A673 (cell line): ENCODE results near the gene FAM50A. TPM values are rescaled to one million over a fixed set of nuclear protein-coding genes. Genes with fewer than 3 reads are reported as not detected.

Source experiments
- BruUV-seq: library from RNA; stranded (reverse); fragments of 400-500 nt; replicated peaks from 2 replicates; lab custom pipeline; 2021; lab: Mats Ljungman, UMichigan
- CTCF ChIA-PET: fragments of 300-600 bp; sonication (Branson Sonifier 250); formaldehyde crosslinking; loops from one replicate; lab custom pipeline; 2022; ENCODE audit warnings: antibody characterized with exemption; lab: Charles Lee
- POLR2A ChIA-PET: fragments of 300-600 bp; sonication (Branson Sonifier 250); formaldehyde crosslinking; loops from one replicate; lab custom pipeline; 2022; ENCODE audit warnings: antibody characterized with exemption; ENCODE audit not compliant: low non-redundant PET; lab: Charles Lee
- DNase-seq: peaks from one replicate; pipeline ENCODE4 v3.0.0-alpha.2; 2015; ENCODE audit warnings: low spot score
- H3K27ac ChIP-seq: fragments of 200-600 bp; sonication (generic); 2 replicates; pipeline ENCODE4 v1.5.1; 2016; ENCODE audit warnings: mixed run types, low read depth, mild to moderate bottlenecking, mixed read lengths, antibody characterized with exemption, low read length; ENCODE audit not compliant: poor library complexity, severe bottlenecking
- H3K27me3 ChIP-seq: fragments of 200-600 bp; sonication (generic); replicated peaks from 2 replicates; pipeline ENCODE4 v1.6.1; 2017; ENCODE audit warnings: mixed run types, low read depth, mild to moderate bottlenecking, mixed read lengths, antibody characterized with exemption, low read length; ENCODE audit not compliant: insufficient read depth, poor library complexity
- H3K36me3 ChIP-seq: fragments of 200-600 bp; sonication (generic); 2 replicates; pipeline ENCODE4 v1.6.1; 2016; ENCODE audit warnings: mixed run types, mild to moderate bottlenecking, mixed read lengths, antibody characterized with exemption, low read length; ENCODE audit not compliant: insufficient read depth, poor library complexity, severe bottlenecking
- H3K4me1 ChIP-seq: fragments of 200-600 bp; sonication (generic); 2 replicates; pipeline ENCODE4 v1.6.1; 2017; ENCODE audit warnings: mixed run types, mild to moderate bottlenecking, mixed read lengths, antibody characterized with exemption, low read length; ENCODE audit not compliant: insufficient read depth, poor library complexity, severe bottlenecking
- H3K4me3 ChIP-seq: fragments of 200-600 bp; sonication (generic); 2 replicates; pipeline ENCODE4 v1.5.1; 2016; ENCODE audit warnings: low read depth, mixed run types, mild to moderate bottlenecking, mixed read lengths, low read length; ENCODE audit not compliant: poor library complexity, severe bottlenecking
- H3K9me3 ChIP-seq: fragments of 200-600 bp; sonication (generic); 2 replicates; pipeline ENCODE4 v1.6.1; 2016; ENCODE audit warnings: mixed run types, low read depth, mild to moderate bottlenecking, mixed read lengths, antibody characterized with exemption, low read length; ENCODE audit not compliant: poor library complexity, severe bottlenecking
- EZH2 ChIP-seq: fragments of 200-600 bp; sonication (generic); IDR thresholded peaks from 2 replicates; pipeline ENCODE4 v1.6.1; 2017; ENCODE audit warnings: borderline replicate concordance, low read depth, mild to moderate bottlenecking, mixed read lengths, antibody characterized with exemption, low read length; ENCODE audit not compliant: poor library complexity, severe bottlenecking
- intact Hi-C: fragments of 100-400 bp; cut with micrococcal nuclease; formaldehyde crosslinking; loops from one replicate; pipeline ENCODE4 v1.10.0; 2022; ENCODE audit not compliant: unreplicated experiment
- total RNA-seq: library from RNA; stranded (reverse); gene quantifications from 2 replicates; pipeline ENCODE4 v1.2.3, GENCODE V29; 2021
- TF ChIP-seq, protein P1 (sequence below): fragments of 300-800, 200-600 bp; sonication (generic); conservative IDR thresholded peaks from 2 replicates; pipeline ENCODE4 v1.5.1; 2017; ENCODE audit warnings: low read depth, mild to moderate bottlenecking, antibody characterized with exemption, low read length, moderate library complexity, mixed read lengths

The FAM50A gene
- total RNA-seq, 1 experiment from 2014 or later: 83.7 TPM

DNA sequence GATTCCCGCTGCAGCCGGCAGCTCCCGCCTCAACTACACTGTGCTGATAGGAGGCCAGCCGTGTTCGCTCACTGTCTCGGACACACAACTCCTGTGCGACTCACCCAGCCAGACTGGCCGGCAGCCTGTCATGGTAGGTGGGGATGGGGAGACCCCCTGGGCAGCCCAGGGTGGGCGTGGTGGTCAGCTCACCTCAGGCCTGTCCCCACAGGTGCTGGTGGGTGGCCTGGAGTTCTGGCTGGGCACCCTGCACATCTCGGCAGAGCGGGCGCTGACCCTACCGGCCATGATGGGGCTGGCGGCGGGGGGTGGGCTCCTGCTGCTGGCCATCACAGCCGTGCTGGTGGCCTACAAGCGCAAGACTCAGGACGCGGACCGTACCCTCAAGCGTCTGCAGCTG, 23.6 kb downstream of the FAM50A start:
- H3K4me1 ChIP-seq: no peaks in the 10 kb centered on the region
- no peak overlapping the region for H3K27ac ChIP-seq
- CTCF ChIA-PET: no interaction called here
- BruUV-seq: no TSS peak
- DNase-seq: no peak
- TF ChIP-seq, protein P1, sequence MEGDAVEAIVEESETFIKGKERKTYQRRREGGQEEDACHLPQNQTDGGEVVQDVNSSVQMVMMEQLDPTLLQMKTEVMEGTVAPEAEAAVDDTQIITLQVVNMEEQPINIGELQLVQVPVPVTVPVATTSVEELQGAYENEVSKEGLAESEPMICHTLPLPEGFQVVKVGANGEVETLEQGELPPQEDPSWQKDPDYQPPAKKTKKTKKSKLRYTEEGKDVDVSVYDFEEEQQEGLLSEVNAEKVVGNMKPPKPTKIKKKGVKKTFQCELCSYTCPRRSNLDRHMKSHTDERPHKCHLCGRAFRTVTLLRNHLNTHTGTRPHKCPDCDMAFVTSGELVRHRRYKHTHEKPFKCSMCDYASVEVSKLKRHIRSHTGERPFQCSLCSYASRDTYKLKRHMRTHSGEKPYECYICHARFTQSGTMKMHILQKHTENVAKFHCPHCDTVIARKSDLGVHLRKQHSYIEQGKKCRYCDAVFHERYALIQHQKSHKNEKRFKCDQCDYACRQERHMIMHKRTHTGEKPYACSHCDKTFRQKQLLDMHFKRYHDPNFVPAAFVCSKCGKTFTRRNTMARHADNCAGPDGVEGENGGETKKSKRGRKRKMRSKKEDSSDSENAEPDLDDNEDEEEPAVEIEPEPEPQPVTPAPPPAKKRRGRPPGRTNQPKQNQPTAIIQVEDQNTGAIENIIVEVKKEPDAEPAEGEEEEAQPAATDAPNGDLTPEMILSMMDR: no peak
- TF ChIP-seq EZH2: no peak
- intact Hi-C loops: no loop called here
- H3K36me3 ChIP-seq: peaks cover 10% of the 10 kb centered on the region
- no peaks in the 10 kb centered on the region for H3K9me3 ChIP-seq
- POLR2A ChIA-PET: no interaction called here
- H3K4me3 ChIP-seq: no peak overlapping the region
- no peaks in the 10 kb centered on the region for H3K27me3 ChIP-seq

DNA sequence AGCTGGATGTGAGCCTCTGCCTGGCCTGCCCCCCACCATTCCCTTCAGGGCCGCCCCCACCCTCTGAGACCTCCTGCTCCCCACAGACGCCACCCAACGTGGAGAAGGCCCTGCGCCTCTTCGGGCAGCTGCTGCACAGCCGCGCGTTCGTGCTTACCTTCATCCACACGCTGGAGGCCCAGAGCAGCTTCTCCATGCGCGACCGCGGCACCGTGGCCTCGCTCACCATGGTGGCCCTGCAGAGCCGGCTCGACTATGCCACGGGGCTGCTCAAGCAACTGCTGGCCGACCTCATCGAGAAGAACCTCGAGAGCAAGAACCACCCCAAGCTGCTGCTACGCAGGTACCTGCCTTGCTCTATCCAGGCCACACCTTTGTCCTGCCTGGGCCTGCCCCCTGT, 24.3 kb downstream of the FAM50A start:
- Histone ChIP-seq H3K4me3 (no peak overlapping the region), H3K36me3 (peaks cover 10% of the 10 kb centered on the region), H3K27ac (no peak overlapping the region), H3K4me1 (no peaks in the 10 kb centered on the region), H3K27me3 (no peaks in the 10 kb centered on the region), H3K9me3 (no peaks in the 10 kb centered on the region)
- ChIA-PET POLR2A (no interaction called here), CTCF (no interaction called here)
- BruUV-seq: no TSS peak
- intact Hi-C loops: no loop called here
- TF ChIP-seq EZH2: no peak
- TF ChIP-seq, protein P1: no peak
- DNase-seq: no peak

DNA sequence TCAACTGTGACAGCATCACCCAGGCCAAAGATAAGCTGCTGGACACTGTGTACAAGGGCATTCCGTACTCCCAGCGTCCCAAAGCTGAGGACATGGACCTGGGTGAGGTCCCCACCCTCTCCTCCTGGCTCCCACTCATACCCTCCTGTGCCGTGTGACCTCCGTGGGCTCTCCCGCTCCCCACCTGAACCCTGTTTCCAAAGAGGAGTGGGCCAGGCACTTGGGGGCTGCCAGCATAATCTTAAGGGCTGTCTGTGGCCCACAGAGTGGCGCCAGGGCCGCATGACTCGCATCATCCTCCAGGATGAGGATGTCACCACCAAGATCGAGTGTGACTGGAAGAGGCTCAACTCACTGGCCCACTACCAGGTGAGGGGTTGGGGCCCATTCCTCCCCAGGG, 25.2 kb downstream of the FAM50A start:
- no peaks in the 10 kb centered on the region for H3K27me3 ChIP-seq

More for the DNA sequence above, 25.2 kb downstream of the FAM50A start:
- Histone ChIP-seq H3K4me3 (no peak overlapping the region), H3K27ac (no peak overlapping the region), H3K36me3 (peaks cover 10% of the 10 kb centered on the region), H3K4me1 (no peaks in the 10 kb centered on the region), H3K9me3 (no peaks in the 10 kb centered on the region)
- intact Hi-C loops: no loop called here
- ChIA-PET CTCF (no interaction called here), POLR2A (no interaction called here)
- DNase-seq: no peak
- TF ChIP-seq, protein P1: no peak
- TF ChIP-seq EZH2: no peak
- BruUV-seq: no TSS peak
